GM18520 (cell line): ENCODE measurements around the gene SYCP2.
"Not testable (repeated sequence)": the region's sequence is repeated elsewhere in the genome, so short reads cannot be mapped to it uniquely, and the experiment has no call there.

Experiments
- ATAC-seq: cut with Tn5 transposase; IDR thresholded peaks from one replicate; pipeline ENCODE4 v1.9.1; 2021; ENCODE audit not compliant: unreplicated experiment

Gene SYCP2, protein sequence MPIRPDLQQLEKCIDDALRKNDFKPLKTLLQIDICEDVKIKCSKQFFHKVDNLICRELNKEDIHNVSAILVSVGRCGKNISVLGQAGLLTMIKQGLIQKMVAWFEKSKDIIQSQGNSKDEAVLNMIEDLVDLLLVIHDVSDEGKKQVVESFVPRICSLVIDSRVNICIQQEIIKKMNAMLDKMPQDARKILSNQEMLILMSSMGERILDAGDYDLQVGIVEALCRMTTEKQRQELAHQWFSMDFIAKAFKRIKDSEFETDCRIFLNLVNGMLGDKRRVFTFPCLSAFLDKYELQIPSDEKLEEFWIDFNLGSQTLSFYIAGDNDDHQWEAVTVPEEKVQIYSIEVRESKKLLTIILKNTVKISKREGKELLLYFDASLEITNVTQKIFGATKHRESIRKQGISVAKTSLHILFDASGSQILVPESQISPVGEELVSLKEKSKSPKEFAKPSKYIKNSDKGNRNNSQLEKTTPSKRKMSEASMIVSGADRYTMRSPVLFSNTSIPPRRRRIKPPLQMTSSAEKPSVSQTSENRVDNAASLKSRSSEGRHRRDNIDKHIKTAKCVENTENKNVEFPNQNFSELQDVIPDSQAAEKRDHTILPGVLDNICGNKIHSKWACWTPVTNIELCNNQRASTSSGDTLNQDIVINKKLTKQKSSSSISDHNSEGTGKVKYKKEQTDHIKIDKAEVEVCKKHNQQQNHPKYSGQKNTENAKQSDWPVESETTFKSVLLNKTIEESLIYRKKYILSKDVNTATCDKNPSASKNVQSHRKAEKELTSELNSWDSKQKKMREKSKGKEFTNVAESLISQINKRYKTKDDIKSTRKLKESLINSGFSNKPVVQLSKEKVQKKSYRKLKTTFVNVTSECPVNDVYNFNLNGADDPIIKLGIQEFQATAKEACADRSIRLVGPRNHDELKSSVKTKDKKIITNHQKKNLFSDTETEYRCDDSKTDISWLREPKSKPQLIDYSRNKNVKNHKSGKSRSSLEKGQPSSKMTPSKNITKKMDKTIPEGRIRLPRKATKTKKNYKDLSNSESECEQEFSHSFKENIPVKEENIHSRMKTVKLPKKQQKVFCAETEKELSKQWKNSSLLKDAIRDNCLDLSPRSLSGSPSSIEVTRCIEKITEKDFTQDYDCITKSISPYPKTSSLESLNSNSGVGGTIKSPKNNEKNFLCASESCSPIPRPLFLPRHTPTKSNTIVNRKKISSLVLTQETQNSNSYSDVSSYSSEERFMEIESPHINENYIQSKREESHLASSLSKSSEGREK (N-terminal part only)

DNA sequence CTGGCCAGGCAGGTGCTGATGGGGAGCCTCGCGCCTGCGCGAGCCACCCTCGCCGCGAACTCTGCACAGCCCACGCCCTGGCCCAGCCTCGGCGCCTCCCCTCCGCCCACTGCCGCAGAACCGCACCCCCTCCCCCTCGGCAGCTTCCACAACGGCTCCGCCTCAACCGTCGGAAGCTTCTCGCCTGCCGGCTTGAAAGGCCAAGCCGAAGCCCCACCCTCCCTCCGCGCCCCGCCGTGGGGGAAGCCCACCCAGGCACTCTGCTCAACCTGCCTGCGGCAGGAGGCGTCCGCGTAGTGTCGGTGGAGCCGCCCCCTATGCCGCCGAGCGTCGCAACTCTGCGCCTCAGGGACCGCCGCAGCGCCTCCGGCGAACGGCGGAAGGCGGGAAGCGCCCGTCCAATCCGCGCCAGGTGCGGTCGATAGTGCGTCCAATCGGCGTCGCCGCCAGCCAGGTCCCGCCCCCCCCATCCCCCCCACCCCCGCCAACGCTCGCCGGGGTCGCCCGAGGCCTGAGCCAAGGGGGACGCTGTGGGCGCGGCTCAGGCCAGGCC lies at the start of gene SYCP2:
SYCP2 (minus strand) TSS at position 342 of the 553 bp plus-strand sequence. CDS start 11,224 bp downstream, outside the sequence.
- ATAC-seq: no peak

DNA sequence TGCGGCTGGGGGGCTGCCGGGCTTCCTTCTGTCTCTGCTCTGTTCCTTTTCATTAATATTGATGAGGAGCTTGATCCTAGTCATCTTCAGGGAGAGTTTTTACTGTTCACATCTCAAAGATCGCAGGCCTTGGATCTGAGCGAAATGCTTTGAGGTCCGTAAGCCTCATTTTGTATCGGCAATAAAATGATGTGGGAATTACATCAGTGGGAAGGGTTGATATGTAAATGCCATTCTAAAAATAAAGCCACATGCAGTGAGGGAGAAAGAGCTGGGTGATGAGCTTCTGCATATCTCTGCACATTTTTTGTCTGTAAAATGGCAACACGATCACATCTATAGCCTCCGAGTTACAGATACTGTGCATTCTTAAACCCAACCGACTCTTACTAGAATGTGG lies 49.6 kb upstream of the SYCP2 start:
- no peak for ATAC-seq

DNA sequence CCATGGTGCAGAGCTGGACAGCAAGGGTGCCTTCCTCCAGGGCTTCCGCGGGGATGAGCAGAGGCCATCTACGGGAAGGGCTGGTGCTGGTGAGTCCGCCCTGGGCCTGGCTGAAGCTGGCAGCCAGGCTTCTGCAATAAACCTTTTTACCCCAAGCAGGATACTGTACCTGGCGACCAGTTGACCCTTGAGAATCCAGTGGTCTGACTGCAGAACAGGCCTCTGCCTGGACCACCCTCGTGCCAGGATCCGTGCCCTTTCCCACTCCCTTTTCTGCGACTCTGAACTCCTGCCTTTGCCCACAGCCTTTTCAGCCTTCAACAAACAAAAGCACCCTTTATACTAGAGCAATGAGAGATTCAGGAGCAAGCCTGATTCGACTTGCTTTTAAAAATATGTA lies 43.6 kb upstream of the SYCP2 start:
- ATAC-seq: no peak

DNA sequence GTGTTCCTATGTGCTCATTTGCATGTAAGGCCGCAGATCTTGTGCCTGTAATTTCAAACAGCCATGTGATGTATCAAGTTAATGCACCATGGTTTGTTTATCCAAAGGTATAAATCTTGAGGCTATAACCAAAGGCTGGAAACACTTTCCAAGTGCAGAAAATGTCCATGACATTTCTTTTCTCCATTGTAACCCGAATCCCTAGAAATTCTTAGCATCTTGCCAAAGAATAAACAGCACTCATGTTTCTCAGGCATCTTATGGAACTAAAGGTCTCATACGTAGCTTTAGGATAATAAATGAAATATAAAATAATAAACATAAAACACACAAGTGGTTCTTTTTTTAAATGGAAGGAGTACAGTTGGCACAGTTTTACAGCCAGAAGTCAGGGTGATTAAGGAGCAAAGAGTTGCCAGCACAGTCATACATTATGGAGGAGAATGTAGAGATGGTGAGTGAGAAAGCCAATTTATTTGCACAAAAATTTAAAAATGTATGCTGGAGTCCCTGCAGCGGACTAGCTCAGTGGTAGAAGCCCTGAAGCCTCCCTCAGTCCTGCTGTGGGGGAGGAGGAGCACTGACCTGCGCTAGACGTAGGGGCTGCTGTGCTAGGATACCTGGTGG lies 42.8 kb upstream of the SYCP2 start:
- ATAC-seq: no peak

DNA sequence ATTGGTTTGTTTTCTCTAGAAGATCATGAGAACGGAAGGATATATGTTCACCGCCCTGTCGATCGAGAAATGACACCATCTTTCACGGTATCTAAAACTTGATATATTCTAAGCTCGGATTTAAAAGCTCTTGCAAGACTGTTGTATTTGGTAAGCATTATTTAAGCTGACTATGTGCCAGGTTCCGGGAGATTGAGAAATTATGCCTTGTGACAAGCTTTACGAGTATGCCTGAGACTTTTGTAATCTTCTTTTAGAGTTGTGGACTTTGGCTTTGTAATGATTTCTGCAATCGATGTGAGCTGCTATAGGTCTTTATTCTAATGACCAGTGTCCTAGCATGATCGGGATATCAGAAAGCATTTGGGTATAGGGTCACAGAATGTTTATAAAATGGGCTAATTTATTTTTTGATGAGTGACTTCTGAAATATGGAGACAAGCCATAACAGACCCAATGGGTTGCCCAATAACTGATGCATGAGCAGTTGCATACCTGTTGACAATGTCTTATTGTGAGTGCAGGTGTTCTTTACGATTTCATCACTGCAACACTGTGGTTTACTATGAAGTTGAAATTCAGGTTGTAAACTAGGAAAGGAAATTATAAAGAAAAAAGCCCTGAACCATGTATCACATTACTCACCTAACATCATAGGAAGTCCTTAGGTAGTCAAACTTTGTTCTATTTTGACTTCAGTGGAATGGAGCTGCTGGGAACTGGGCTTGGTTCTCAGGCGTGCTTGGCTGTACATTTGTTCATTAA lies 38.8 kb upstream of the SYCP2 start:
- ATAC-seq: no peak

DNA sequence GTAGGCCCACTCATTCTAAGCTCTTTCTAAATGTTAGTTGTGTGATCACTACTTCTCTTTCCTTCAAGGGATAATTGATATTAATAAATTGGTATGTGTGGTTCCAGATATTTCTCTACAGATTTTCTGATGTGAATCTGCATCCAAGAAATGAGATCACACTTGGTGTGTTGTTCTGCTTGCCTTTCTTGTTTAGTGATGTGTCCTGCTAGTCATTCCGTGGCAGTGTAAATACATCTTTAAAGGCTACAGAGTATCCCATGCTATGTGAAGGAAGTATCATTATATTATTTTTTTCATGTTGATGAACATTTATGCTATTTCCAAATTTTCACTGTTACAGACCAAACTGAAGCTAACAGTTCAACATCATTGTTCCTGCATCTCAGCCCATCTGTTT lies 38.0 kb upstream of the SYCP2 start:
- ATAC-seq: no peak

DNA sequence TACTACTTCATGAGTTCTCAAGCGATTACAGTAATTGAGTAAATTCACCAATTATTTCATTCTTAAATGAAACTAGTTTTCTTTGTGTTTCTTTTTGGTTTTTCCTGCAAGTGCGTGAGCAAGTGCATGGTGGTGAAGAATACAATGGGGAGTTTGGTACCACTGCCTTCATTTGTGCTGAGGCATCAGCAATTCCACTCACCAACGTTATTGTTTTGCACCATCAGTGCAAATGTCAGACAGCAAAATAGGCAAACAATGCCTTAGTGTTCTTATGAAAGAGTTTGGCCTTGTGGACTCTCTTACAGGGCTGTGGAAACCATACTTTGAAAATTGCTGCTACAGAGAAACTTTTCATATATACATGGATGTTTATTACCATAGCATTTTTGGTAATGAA lies 33.0 kb upstream of the SYCP2 start:
- ATAC-seq: no peak

DNA sequence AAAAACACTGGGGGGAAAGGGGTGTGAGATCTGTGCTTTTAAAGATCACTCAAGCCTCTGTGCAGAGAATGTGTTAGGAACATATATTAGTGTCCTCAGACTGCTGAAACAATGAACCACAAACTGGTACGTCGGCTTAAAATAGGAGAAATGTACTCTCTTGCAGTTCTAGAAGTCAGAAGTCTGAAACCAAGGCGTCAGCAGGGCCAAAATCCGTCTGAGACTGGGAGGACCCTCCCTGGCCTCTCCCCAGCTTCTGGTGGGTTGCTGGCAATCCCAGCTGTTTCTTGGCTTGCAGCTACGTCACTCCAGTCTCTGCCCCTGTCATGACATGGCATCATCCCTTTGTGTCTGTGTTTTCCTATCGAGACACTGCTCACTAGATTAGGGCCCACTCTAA lies 28.7 kb upstream of the SYCP2 start:
- ATAC-seq: no peak

DNA sequence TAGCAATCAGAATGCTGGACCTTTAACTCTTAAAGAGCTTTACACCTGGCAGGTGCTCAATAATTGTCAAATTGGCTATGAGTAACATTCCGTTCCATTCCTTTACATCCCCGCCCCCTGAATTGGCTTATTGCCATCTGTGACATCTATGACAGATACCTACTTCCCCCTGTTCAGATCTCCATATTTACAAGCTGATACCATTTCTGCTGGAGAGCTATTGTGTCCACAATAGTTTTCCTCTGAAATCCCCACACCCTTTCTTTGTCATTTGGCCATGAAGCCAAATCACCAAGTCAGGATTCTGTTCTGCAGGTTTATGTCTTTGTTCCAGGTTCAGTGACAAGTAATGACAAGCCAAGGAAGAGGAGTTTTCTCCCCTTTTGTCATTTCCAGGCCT lies 28.0 kb upstream of the SYCP2 start:
- ATAC-seq: no peak

DNA sequence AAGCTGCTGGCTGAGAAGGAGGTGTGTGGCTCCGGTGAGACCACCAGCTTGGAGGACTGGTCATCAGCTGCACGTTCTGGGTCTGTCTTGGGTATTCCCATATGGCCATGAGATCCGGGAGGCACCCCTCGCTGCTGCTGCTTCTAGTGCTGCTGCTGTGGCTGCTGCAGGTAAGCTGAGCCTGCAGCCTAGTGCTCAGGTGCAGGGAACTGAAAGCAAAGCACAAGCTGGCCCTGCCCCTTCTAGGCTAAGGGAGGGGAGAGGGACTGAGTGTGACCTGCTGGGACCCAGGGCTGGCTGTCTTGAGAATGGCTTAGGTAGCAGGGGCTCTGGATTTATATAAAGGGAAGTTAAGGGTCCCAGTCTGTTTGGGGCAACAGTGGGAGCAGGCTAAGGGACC lies 25.2 kb upstream of the SYCP2 start:
- no peak for ATAC-seq

DNA sequence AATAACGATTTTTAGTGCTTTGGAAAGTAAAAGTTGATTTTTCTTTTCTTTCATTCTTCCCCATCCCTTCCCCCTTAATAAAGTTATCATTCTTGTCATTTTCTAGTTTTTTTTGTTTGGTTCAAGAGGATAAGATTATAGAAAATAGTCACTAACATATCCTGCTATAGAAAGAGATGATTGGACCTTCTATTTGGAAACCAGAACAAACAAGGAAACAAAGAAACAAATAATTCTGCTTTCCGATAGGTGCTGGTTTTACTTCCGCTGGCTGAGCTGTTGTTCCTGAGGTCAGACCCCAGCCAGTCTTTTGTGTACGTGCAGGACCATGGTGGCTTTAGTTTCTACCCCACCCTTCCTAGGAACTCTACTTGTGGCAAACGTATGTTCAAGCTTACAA lies 24.7 kb upstream of the SYCP2 start, which contains the start of gene CDH26:
CDH26 (plus strand) TSS at position 301 of the 400 bp plus-strand sequence. CDS start 304 bp downstream, outside the sequence.
- no peak for ATAC-seq

DNA sequence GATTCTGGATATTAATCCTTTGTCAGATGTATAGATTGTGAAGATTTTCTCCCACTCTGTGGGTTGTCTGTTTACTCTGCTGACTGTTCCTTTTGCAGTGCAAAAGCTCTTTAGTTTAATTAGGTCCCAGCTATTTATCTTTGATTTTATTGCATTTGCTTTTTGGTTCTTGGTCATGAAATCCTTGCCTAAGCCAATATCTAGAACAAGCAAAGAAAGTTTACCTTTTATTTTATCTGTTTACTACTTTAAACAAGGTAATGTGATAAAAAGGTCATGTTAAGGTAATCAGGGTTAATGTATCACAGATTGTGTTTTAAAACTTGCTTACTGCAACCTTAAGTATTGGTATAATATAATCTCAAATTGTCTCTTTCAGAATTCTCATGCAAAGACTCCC lies 24.1 kb upstream of the SYCP2 start:
- ATAC-seq: not testable (repeated sequence)

DNA sequence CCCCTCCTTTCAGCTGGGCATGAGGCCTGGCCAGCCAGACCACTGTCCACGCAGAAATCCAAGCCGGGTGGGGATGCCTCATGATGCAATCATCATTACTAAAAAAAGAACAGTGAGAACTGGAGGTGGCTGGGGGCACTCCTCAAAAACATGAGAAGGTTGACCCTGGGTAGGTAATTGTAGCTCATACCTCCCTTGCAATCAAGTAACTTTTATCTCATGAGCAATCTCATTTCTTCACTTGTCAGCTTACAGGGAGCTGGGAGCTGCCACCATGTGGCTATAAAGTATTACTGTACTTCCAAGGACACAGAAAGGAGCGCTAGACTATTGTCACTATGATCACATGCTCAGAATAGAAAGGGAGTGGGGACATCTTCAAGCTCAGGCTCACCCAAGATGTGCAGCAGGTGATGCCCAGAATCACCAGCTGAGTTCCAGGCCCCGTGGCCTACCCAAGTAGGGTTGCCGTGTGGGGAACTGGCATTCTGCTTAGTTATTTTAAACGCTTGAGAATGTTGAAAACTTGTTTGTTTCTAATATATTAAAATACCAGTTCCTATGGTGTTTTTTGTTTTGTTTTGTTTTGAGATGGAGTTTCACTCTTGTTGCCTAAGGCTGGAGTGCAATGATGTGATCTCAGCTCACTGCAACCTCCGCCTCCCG lies 21.8 kb upstream of the SYCP2 start:
- no peak for ATAC-seq

DNA sequence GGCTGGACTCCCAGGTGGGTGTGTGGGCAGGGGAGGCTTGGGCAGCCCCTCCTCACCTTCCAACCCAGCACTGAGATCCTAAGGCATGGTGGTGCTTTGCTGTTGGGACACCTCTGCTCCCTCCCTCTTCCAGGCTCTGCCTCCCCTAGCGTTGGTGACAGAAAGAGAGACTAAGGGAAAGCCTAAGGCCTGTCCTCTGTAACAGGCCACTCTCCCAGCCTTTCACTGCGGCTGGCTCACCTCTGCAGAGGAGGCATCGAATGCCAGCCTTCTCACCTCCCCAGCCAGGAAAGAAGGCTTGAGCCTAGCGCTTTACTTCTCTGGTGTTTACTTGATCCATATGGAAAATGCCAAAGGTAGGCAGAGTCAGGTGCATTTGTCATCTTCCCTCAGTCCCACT lies 21.3 kb upstream of the SYCP2 start:
- no peak for ATAC-seq

DNA sequence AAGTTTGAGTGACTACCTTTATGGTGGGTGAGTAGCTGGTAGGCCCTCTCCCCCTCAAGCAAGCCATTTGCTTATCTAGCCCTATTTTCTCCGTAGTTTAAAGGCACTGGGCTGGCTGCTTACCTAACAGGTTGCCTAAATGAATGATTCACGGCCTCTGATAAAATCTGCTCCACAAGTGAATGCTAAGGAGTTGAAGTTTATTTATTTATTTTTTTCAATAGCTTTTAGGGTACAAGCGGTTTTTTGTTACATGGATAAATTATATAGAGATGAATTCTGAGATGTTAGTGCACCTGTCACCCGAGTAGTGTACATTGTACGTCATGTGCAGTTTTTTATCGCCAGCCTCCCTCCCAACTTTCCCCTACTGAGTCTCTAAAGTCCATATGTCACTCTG lies 16.5 kb upstream of the SYCP2 start:
- no peak for ATAC-seq

DNA sequence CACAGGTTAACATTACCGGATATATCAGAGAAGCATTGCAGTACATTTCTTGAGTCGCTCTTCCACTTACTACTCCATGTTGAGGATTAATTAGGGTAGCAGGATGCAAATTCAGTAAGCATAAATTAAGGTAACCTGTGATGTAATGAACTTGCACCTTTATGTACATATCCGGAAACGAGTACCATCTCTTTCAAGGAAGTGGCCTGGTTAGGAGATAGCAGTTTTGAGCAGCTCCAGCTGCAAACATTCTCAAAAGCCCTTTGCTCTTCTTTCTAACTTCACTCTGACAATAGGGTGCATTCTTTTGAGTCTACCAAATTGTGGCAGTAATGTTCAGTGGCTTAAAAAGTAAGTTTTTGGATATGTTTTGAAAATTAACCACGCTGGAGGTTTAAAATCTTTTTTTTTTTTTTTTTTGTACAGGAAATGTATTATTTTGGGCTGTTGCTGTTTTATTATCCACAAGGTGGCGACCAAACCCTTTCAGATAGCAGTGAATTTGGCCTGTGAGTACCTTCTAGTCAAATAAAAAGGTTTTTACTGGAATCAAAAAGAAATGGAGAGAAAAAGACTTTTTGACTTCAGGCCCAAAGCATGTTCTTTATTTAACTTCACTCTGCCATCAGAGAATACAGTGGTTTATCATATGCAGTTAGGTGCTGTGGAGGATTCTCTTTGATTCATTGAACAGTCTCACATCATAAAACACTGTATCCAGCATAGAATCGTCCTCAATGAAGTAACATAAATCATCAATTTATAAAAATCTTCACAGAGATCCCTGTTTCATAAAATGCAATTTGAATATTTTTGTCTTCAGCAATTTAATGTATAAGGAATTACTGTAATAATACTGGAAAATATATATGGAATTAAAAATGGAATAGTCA lies 15.6 kb upstream of the SYCP2 start:
- no peak for ATAC-seq

DNA sequence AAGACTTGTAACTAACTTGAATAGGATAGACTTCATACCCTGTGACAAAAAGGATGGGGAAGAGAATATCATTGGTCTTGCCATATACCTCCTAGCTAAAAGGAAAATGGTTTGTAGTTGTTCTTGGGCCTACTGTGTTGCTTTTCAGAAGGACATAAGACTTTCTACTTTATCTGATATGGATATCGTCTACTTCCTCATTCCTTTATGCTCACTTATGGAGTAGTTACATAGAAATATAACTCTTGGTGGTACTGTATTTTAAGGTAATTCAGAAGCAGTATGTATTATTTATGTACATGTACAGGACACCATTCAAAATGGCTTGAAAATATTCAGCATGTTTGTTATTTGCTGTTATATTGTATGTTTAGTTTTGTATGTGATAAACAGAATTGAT lies 14.8 kb upstream of the SYCP2 start:
- ATAC-seq: no peak

DNA sequence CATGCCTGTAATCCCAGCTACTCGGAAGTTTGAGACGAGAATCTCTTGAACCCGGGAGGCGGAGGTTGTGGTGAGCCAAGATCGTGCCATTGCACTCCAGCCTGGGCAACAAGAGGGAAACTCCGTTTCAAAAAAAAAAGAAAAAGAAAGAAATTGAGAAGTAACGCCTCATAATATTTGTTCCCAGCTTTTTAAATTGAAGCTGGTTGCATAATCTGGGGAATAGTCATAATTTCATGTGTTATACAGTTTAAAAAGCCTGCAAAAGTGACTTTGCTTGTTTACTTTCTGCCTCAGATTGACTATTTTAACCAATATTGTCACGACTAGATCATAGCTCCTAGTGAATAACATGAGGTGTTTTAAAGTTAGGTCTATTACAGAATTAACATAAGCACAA lies 13.9 kb upstream of the SYCP2 start:
- ATAC-seq: no peak
